ENCODE data around the gene HAND2.

Gene HAND2

DNA sequence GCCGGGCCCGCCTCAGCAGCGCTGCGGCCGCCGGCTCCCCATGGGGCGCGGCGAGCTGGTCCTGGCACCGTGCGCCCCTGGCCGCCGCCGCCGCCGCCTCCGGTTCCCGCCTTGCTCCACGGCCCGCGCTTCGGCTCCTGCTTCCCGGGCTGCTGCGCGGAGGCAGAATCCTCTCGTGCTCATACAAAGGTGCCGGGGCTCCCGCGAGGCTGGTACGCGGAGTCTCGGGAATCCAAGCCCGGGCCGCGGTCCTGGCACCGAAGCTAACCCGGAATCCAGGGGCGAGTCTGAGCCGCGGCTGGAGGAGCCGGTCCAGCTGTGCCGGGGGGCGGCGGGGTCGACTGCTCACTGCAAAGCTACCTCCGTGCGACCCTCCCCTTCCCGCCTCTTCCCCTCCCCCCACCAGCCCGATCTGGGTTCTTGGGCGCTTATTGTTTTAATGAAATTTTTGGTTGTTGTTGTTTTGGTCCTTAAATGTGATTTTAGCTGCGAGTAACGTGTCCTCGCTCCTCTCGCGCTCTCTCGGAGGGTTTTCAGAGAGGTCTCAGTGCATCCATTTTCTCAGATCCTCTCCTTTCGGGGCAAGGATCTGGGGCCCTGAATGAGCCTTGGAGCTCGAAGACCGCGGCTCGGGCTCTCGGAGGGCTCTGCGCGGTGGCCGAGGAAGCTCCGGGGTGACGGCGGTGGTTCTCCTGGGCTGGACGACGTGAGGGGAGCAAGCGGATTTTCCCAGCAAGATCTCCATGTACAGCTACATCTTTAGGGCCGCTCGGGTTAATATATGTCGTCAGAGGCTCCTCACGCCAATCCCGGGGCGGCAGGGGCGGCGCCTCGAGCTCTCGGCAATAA is at the start of gene HAND2:
Gene HAND2 (minus strand): TSS at position 753 of the 849 bp plus-strand sequence. CDS start 940 bp downstream, outside the sequence.
- DNase-seq (ENCODE audit: low read depth in 2 of 2) = no peak

DNA sequence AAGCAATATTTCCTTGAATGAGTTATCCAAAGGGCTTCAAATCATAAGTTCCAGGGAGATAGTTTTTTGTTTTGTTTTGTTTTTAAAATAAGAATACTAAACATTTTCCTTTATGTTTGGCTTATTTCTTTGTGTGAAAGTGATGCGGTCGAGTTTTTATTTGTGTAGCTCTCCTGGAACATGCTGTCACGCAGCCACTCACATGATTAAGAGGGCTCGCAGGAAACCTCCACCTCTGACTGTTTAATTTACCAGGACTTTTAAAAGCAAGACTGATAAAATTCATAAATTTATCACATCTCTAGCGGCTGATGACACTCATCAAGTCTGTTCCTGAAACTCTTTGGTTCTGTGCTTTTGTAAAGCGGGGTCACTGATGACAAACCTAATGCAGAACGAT is 48.9 kb upstream of the HAND2 start:
- DNase-seq (ENCODE audit: low read depth in 2 of 2) = no peak

DNA sequence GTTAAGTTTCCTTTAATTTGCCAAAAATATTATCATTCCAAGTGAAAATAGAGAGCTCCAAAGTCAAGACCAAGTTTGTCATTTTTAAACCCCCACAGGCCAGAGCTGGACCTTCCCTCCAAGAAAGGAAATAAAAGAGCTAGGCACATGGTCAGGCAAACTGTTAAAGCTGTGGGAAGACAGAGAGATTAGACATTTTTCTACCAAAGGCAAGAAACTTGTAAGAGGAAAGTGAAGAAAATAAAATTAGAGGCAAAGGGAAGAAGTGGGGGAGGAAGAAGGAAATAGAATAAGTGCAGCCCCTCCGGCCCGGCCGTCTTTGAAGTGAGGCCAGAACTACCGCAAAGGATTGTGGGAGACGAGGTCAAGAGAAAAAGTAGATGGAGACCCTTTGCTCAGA is 47.9 kb upstream of the HAND2 start:
- DNase-seq (ENCODE audit: low read depth in 2 of 2) = no peak

DNA sequence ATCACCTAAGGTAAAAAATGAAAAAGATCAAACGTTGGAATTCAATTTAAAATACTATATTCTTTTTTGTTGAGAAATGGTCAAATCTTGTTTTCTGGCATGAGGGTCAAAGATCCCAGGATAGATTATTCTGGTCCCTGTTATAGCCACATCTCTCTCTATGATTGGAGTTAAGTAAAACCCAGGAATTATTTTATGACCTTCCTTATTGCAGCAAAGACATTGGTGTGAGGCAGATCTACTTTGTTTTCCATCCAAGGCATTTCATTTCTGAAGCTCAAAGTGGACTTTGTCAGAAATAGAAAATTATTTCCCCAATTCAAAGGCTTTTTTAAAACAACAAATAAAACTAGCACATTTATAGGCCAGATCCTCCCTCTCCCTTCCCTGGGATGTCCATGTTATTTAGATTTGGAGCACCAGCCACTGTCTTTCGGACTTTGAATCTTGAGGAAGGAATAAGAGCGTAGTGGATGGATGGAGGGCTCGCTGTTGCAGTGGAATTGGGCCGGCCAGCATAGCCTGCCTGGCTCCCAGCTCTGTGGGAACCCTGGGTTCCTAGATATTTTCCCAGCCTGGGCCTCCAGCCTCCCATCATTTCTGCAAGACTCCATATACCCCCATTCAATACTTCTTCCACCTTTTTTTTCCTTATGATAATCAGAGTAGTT is 45.6 kb upstream of the HAND2 start:
- no peak for DNase-seq (ENCODE audit: low read depth in 2 of 2)

DNA sequence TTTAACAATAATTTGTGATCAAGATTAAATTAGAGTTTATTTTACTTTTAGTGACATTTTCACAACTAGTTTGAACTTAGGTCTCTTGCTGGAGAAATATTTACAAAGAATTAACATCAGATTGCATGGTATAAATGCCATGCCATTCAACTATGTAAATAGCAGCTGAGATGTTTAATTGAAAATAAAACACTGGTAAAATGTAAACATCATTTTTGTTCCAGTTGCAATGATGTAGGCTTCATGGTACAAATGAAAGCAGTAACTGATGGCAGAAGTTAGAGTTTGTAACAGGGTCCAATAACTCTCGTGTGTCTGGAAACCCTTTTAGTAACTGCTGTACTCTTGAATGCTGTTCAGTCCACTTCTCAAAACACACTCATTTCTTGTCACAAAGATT is 43.7 kb upstream of the HAND2 start:
- no peak for DNase-seq (ENCODE audit: low read depth in 2 of 2)

DNA sequence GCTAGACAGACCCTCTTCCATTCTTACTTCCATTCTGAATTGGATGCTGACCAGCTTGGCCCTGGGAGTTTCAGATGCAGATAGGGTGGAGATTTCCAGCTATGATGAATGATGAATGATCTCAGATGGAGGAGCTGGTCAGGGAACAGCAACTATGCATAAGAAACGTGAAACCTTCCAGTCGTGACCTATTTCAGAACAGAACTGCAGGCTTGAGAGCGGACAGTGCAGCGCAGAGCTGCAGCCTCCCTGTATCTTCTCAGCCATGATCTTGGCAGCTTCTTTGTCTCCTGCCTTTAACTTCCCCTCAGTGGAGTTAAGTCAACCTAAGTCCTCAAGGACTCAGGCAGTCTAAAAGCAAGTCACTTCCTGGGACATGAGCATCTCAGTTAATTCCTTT is 43.3 kb upstream of the HAND2 start:
- DNase-seq (ENCODE audit: low read depth in 2 of 2) = no peak

DNA sequence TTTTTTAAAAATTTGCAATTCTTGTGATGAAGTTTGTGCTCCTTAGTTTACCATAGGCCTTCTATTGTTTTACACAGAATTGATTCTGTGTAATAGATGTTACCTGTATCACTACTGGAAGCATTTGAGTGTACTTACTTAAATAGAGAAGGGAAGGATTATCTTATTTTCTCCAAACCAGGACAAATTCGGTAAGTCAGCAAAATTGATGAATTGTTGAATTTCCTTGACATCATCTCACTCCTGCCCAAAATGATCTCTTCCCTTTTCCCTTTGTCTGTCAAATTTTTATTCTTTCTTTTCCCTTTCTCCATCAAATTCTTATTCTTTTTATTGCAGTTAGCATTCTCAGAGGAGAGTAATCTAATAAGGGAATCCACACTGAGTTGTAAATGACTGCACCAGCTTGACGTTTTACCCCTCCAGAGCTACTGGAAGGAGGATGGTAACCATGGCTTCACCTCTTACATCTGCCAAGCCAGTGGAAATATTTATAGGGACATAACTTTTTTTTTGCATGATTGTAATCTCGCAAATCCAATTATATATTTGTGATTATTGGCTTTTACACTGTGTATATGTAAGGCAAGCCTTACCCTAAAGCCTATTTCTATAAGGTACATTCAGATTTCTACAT is 42.6 kb upstream of the HAND2 start:
- DNase-seq (ENCODE audit: low read depth in 2 of 2) = no peak

DNA sequence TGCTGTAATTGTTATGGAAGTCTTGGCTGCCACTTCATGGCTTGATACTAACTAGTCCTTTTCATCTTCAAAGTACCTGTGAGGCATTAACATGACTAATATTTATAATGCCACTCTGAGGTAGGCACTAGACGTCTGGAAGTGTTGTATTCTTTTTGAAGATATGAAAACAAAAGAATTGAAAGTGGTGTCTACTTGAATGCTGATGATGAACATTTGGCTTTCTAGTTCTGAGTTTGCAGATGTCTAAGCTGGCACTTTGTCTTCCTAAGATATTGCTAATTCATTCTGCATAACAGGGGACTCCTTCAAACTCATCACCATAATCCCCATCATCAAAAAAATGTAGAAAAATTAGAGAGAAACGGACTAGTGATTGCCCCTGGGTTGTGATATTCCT is 41.6 kb upstream of the HAND2 start:
- DNase-seq (ENCODE audit: low read depth in 2 of 2) = no peak

DNA sequence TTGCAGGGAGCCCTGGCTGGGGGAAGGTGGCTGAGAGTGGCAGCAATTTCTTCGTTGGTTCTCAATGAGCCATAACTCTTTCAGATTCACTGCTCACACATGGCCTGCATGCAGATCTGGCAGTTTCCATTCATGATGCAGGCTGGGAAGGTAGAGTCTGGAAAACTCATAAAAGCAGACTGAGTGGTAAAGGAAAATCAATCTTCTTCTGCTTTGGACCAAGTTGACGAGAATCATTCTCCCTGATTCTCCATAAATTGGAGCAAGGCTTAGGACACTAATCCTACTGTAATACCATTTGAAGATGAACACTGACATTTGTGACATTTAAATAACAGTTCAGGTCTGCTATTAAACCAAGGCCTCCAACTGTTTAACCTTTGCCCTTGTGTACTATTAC is 35.3 kb upstream of the HAND2 start:
- no peak for DNase-seq (ENCODE audit: low read depth in 2 of 2)

DNA sequence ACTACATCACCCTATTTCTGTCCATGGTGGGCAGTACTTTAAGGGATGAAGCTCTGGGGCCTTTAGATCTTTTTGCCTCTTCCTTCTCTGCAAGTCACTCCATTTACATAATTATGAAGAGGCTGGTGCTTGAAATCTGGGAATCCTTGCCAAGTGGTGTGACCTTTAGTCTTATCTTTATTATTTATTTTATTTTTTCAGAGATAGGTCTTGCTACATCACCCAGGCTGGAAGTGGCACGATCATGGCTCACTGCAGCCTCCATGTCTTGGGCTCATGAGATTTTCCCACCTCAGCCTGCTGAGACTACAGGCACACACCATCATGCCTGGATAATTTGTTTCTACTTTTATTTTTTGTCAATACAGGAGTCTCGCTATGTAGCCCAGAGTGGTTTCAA is 34.4 kb upstream of the HAND2 start:
- DNase-seq (ENCODE audit: low read depth in 2 of 2) = no peak

DNA sequence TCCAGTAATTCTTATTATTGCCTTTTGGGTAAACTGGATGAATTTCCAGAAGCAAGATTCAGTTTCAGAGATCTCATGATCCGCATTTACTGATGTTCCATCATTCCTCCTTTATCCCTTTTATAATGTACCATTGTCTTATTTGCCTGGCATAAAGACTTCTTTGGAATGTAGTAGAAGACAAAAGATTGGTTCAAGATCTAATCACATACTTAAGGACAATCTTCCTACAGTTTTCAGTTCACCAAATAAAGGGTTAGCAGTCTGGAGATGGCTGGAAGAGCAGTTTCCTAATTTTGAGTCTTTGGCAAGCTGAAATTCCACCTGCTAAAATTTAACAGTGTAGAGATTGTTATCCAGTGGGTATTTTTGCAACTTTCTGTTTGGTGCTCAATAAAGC is 30.9 kb upstream of the HAND2 start:
- DNase-seq (ENCODE audit: low read depth in 2 of 2) = no peak

DNA sequence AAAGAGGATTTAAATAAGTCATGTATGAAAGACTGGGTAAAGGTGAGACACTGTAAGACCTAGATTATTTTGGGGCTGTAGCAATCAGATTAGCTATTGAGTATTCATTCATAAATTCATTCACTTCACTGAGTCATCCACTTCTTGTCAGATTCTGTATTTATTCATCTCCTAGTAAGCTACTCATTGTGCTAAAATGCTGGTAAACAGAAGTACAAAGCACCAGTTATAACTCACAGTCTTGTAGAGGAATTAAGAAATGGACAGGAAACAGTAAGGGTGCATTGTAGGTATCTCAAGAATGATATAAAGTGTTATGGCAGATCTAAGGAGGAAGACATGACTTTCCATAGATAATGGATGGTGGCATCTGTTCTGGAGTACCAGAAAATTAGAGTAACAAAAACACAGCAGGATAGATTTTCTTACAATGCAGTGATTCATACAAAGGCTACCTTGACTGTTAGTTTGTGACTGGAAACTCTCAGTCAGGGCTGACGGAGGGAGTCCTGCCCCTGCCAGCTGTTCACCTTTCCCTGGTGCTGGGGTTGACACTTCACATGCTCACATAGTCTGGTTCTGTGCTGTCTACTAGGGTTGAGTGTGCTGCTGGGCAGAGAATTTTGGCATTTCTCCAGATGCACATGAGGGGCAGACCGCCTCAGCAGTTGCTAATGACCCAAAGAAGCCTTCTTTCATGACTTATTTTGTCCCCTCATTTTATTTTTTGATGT is 26.5 kb upstream of the HAND2 start:
- DNase-seq (ENCODE audit: low read depth in 2 of 2) = no peak

DNA sequence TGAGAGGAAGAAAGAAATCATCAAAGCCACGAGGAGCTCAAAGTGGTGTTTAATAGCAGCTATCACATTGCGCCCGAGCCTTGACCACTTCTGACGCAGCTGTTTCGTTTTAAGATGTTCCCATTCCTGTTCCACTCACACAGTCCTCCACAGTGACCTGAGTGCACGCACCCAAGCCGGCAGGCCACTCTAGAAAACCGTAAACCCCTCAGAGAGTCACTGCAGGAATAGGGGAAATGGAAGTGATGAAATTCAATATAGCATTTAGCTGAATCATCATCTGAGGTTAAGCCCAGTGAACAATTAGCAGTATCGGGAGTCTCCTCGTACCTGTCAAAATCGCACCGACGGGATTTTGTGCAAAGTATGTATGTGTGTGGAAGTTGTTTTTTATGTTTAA is 17.9 kb upstream of the HAND2 start:
- DNase-seq (ENCODE audit: low read depth in 2 of 2) = no peak

DNA sequence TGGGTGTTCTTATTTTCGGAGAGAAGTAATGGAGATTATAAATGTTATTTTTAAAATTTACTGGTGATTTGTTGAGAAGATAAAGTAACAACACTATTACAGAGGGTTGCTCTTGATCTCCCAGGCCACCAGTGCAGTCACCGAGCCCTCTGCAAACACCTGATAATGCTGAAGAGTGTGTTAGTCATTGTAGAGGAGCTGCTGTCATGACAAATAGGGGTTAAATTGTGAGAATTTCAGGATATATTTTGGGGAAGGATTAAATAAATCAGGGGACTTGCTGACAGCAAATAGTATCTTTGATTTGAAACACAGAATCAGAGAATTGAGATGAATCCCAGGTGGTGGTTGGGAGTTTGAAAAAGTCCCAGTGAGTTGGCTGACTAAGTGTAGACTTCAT is 16.7 kb upstream of the HAND2 start:
- DNase-seq (ENCODE audit: low read depth in 2 of 2) = no peak

DNA sequence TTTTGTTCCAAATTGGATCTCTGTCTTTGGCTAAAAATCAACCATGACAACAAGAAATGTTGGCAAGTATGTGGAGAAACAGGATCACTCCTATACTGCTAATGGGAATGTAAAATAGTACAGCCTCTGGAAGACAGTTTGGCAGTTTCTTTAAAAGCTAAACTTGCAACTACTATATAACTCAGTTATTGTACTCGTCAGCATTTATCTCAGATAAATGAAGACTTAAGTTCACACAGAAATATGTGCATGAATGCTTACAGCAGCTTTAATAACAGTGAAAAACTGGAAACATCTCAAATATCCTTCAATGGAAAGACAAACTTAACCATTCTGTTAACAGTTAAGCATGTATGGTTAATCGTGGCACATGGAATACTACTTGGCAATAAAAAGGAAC is 15.4 kb upstream of the HAND2 start:
- DNase-seq (ENCODE audit: low read depth in 2 of 2) = no peak

DNA sequence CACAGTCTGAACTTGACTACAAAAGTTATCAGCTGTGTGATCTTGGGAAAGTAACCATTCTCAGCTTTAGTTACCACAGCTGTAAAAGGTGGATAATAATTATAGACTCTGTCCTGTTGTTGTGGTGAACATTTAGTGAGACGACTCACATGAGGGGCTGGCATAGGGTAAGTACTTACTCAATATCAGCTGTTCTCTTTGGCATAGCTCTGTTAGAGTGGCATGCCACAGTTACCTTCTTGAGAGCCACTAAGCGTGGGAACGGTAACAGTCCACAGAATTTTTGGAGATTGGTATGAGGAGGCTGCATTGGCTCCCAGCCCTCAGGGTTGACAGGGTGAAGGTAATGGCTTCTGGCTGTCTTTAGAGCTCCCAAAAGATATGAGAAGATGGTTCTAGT is 13.2 kb upstream of the HAND2 start:
- DNase-seq (ENCODE audit: low read depth in 2 of 2) = no peak

DNA sequence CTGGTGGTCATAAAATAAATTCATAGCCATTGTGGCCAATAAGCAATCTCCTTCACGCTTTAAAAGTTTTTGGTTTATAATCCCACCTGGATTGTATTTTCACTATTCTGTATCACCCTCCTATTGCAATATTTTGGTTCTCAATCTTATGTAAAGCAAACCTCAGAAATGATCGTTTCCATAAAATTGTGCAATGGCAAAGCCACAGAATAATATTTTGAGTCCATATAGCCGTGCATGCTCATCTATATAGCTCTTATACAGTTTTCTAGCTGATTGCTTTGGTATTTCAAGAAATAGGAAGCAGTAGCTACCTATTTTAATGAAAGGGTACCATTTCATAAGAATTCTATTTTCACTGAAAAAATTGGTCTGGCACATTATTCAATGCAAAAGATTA is 10.0 kb upstream of the HAND2 start:
- no peak for DNase-seq (ENCODE audit: low read depth in 2 of 2)

DNA sequence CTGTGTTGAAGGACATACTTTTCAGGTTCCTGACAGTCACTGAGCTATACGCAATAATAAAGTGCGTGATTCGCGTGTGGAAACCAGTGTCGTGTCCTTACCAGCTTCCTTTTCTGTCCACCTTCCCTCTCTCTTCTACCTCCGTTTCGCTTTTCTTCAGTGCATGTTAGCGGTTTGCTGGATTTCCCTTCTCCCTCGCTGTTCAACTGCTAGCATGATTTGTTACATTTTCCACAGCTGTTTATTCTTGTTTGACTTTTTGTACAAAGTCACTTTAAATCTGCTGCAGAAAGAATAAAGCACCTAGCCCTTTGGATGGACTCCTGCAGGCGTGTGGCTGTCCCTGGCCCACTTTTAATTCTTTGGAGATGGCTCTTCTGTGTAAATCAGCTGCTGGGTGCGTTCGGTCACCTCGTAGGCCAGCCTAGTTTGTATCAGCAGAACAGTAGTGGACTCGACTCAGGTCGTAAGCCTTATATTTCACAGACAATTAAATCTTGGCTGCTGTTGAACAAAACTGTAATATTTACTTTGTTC is 8.9 kb upstream of the HAND2 start:
- no peak for DNase-seq (ENCODE audit: low read depth in 2 of 2)

DNA sequence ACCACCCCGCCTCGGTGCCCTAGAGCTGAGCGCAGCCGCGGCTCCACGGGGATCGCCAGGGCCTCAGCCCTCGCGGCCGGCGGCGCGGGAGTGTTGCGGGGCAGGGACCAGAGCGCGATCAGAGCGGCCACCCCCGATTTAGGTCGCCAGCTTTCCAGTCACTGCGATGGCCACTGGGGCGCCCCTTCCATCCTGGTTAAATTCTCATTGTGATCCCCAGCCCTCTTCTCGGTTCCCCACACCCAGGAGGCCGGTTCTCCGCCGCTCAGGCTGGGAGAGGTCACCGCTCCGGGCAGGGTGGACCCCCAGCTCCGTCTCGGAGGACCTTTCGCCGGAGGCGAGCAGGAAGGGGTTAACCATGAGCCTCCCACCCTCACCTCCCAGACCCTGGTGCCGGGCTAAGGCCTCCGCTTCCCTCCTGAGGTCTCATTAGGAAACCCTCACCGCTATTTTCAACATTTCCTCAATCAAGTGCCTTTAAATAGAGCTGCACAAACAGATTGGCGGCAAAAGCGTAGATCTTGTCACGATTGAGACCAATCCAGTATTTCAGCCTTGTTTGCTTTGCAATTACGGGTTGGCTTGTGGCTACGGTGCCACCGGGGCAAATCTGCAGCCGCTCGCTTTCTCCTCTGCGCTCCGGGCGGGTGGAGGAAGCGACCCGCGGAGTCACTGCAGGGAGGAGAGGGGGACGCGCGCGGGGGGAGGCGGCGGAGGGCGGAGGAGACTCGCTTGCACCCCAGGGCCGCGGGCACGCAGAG is 8.3 kb upstream of the HAND2 start:
- DNase-seq (ENCODE audit: low read depth in 2 of 2) = no peak

DNA sequence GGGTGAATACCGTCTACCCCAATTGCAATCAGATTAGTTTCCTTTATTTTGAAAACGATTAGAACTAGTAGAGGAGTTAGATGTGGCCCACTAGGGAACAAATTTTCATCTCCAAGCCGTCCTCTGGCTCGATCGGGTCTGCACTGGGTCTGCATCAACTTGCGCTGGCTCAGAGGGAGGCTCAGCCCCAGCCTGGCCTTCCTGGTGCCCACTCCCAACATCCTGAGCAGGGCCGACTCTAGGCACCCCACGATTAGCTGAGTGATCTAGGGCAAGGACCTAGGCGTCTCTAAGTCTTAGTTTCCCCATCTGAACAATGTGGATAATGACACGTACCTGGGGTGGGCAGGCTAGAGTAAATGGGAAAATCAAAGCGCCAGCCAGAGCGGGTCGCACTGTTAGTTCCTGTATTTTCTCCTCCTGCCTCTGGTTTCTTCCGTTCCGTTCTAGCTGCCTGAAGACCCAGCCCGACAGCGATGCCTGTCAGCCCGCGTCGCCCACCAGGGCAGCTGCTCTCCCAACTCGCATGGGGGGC is 7.7 kb upstream of the HAND2 start:
- DNase-seq (ENCODE audit: low read depth in 2 of 2) = no peak

DNA sequence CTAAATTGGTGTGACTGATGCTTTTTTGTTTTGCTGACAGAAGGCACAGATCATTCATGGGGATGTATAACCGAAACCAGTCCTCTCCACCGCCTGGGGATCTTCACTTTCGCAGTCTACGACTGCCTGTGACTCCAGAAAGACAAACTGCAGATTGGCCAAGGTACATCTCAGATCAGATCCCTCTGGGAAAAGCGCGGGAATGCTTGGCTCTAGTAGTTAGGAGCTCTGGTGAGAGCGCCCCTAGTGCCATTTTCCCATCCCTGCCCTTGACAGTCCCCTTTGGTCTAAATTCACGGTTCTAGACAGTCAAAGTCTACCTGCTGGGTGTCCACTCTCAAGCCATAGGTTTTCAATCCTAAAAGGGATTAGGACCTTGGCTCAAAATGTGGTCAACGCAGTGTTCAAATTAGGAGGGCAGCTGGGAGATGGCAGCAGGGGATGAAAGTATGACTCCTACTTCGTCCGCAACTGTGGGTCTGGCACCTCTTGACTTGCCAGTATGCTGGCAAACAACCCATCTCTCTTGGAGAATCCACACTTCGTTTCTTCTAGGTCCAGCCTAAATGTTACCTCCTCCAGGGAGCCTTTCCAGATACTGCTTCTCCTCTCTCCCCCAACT is 6.9 kb upstream of the HAND2 start:
- DNase-seq (ENCODE audit: low read depth in 2 of 2) = no peak
